HCT116 (cell line): ENCODE measurements around the gene FOXO3. TPM values are rescaled to one million over a fixed set of nuclear protein-coding genes. Genes with fewer than 3 reads are reported as not detected.

Source experiments
- ATAC-seq: fragments of 200-7000 bp; cut with Tn5 transposase; 2 replicates; pipeline ENCODE4 v1.9.1; 2020; ENCODE audit warnings: mild to moderate bottlenecking, moderate library complexity
- BruUV-seq: library from RNA; stranded (reverse); fragments of 400-500 nt; replicated peaks from 2 replicates; lab custom pipeline; 2021; lab: Mats Ljungman, UMichigan
- CTCF ChIA-PET: fragments of 300-600 bp; sonication (Branson Sonifier 250); formaldehyde crosslinking; loops from one replicate; lab custom pipeline; 2021; ENCODE audit warnings: antibody characterized with exemption; lab: Charles Lee
- POLR2A ChIA-PET: fragments of 300-600, 350-600 bp; sonication (Branson Sonifier 250); formaldehyde crosslinking; loops from one replicate; lab custom pipeline; 2021; ENCODE audit warnings: antibody characterized with exemption; lab: Charles Lee
- RAD21 ChIA-PET, 2 experiments: fragments of 300-600 bp; sonication (Branson Sonifier 250); formaldehyde crosslinking; loops; one replicate each; lab custom pipeline; 2023; ENCODE audit warnings: low total read pairs in 2 of 2; ENCODE audit not compliant: uncharacterized antibody in 2 of 2, unreplicated experiment in 2 of 2, low non-redundant PET in 1 of 2; lab: Charles Lee
- DNase-seq: peaks from one replicate; pipeline ENCODE4 v3.0.0-alpha.2; 2010; ENCODE audit warnings: low read depth, low spot score
- H2AFZ ChIP-seq: fragments of 200-600 bp; shearing (Covaris generic), sonication (generic); 2 replicates; pipeline ENCODE4 v1.6.1; 2017; ENCODE audit warnings: low read depth, mixed run types, mixed read lengths, antibody characterized with exemption, low read length; ENCODE audit not compliant: poor library complexity, severe bottlenecking
- H3K27ac ChIP-seq: 2 replicates; pipeline ENCODE4 v1.5.1; 2012; ENCODE audit warnings: low read depth, low read length
- H3K27me3 ChIP-seq: fragments of 200-600 bp; sonication (generic); 2 replicates; pipeline ENCODE4 v1.6.1; 2016; ENCODE audit warnings: mixed run types, low read length, mixed read lengths; ENCODE audit not compliant: insufficient read depth
- H3K36me3 ChIP-seq, 2 experiments: fragments of 200-500 bp in 1 of 2; fragments of 200-600 bp in 1 of 2; sonication (Bioruptor generic) in 1 of 2; sonication (generic) in 1 of 2; 2 replicates each; pipeline versions ENCODE4 v1.5.1 to v1.6.1; 2014 to 2016; ENCODE audit warnings: low read length in 2 of 2, inconsistent platforms in 1 of 2, mixed read lengths in 1 of 2, mixed run types in 1 of 2; ENCODE audit not compliant: insufficient read depth in 2 of 2, control insufficient read depth in 1 of 2
- H3K4me1 ChIP-seq, 2 experiments: fragments of 200-600 bp in 1 of 2; sonication (generic) in 1 of 2; 2 replicates each; pipeline versions ENCODE4 v1.5.1 to v1.6.1; 2012 to 2017; ENCODE audit warnings: low read length in 2 of 2, inconsistent platforms in 1 of 2, mild to moderate bottlenecking in 1 of 2, mixed read lengths in 1 of 2, mixed run types in 1 of 2, moderate library complexity in 1 of 2; ENCODE audit not compliant: insufficient read depth in 2 of 2, control insufficient read depth in 1 of 2
- H3K4me2 ChIP-seq: fragments of 200-600 bp; sonication (generic); 2 replicates; pipeline ENCODE4 v1.6.1; 2017; ENCODE audit warnings: mixed run types, low read length, mixed read lengths
- H3K4me3 ChIP-seq, 2 experiments: fragments of 200-600 bp in 1 of 2; sonication (generic) in 1 of 2; replicated peaks in 1 of 2; 2 replicates each; pipeline ENCODE4 v1.5.1; 2011 to 2016; ENCODE audit warnings: low read length in 2 of 2, control low read depth in 1 of 2, low read depth in 1 of 2, mild to moderate bottlenecking in 1 of 2, mixed read lengths in 1 of 2, mixed run types in 1 of 2
- H3K79me2 ChIP-seq: fragments of 200-600 bp; sonication (generic); 2 replicates; pipeline ENCODE4 v1.6.1; 2017; ENCODE audit warnings: mild to moderate bottlenecking, mixed run types, low read length, moderate library complexity, mixed read lengths; ENCODE audit not compliant: insufficient read depth
- H3K9ac ChIP-seq: fragments of 200-600 bp; sonication (generic); 2 replicates; pipeline ENCODE4 v1.6.1; 2016; ENCODE audit warnings: low read length, mixed read lengths
- H3K9me2 ChIP-seq: fragments of 200-600 bp; sonication (generic), shearing (Covaris generic); 2 replicates; pipeline ENCODE4 v1.6.1; 2017; ENCODE audit warnings: mixed run types, mild to moderate bottlenecking, moderate library complexity; ENCODE audit not compliant: insufficient read depth
- H3K9me3 ChIP-seq, 2 experiments: fragments of 200-500 bp in 1 of 2; fragments of 200-600 bp in 1 of 2; sonication (Bioruptor generic) in 1 of 2; sonication (generic) in 1 of 2; 2 replicates each; pipeline ENCODE4 v1.6.1; 2014 to 2017; ENCODE audit warnings: low read length in 2 of 2, mixed read lengths in 2 of 2, inconsistent platforms in 1 of 2, low read depth in 1 of 2, mild to moderate bottlenecking in 1 of 2, mixed run types in 1 of 2, moderate library complexity in 1 of 2; ENCODE audit not compliant: control insufficient read depth in 1 of 2, insufficient read depth in 1 of 2
- H4K20me1 ChIP-seq: fragments of 200-600 bp; sonication (generic), shearing (Covaris generic); 2 replicates; pipeline ENCODE4 v1.6.1; 2017; ENCODE audit warnings: mixed run types, mild to moderate bottlenecking, moderate library complexity; ENCODE audit not compliant: insufficient read depth
- CBX3 ChIP-seq: IDR thresholded peaks from 2 replicates; pipeline ENCODE4 v1.6.1; 2012; ENCODE audit warnings: low read depth
- CEBPB ChIP-seq: IDR thresholded peaks from 2 replicates; pipeline ENCODE4 v1.6.1; 2012; ENCODE audit warnings: low read depth
- YY1 ChIP-seq: IDR thresholded peaks from 2 replicates; pipeline ENCODE4 v1.6.1; 2011; ENCODE audit warnings: low read length, low read depth, moderate library complexity, mild to moderate bottlenecking; ENCODE audit not compliant: insufficient replicate concordance; ENCODE audit errors: extremely low read depth
- ZFX ChIP-seq: fragments of 450-650 bp; IDR thresholded peaks from 2 replicates; pipeline ENCODE4 v1.6.1; 2017
- ZNF274 ChIP-seq: fragments of 200-500 bp; sonication (Bioruptor generic); IDR thresholded peaks from 2 replicates; pipeline ENCODE4 v1.6.1; 2014; ENCODE audit warnings: mild to moderate bottlenecking, low read depth, low read length, inconsistent platforms
- intact Hi-C: fragments of 100-400 bp; cut with micrococcal nuclease; formaldehyde crosslinking; loops from 2 replicates; pipeline ENCODE4 v1.10.0; 2022
- total RNA-seq: library from RNA; stranded (reverse); gene quantifications from one replicate; pipeline ENCODE4 v1.2.1, GENCODE V29; 2021; ENCODE audit not compliant: unreplicated experiment
- TF ChIP-seq, protein P1 (sequence below): IDR thresholded peaks from 2 replicates; pipeline ENCODE4 v1.6.1; 2012; ENCODE audit warnings: low read depth
- TF ChIP-seq, protein P2 (sequence below), 3 experiments: fragments of 200-600 bp in 1 of 3; sonication (generic) in 1 of 3; IDR thresholded peaks in 2 of 3; conservative IDR thresholded peaks in 1 of 3; 2 replicates each; pipeline ENCODE4 v1.5.1; 2012 to 2017; ENCODE audit warnings: low read depth in 2 of 3, low read length in 2 of 3, antibody characterized with exemption in 1 of 3, borderline replicate concordance in 1 of 3, control low read depth in 1 of 3, mild to moderate bottlenecking in 1 of 3, mixed read lengths in 1 of 3, mixed run types in 1 of 3, moderate library complexity in 1 of 3; ENCODE audit not compliant: insufficient read depth in 1 of 3

The FOXO3 gene
- total RNA-seq, 1 experiment from 2014 or later, result 40.0 TPM

DNA sequence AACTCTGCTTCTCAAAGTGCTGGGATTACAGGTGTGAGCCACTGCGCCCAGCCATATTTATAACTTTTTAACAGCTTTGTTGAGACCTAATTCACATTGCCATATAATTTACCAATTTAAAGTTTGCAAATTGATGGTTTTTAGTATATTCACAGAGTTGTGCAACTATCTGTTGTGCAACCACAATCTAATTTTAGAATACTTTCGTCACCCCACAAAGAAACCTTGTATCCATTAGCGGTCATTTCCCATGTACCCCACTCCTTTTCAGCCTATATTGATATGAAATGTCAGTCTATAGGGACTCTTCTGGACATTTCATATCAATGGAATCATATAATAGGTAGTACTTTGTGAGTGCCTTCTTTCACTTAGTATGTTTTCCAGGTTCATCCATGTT is 55.8 kb downstream of the FOXO3 start:
- H3K9me2 ChIP-seq, result no peaks in the 10 kb centered on the region
- no peak for ATAC-seq
- H3K9me3 ChIP-seq, result no peaks in the 10 kb centered on the region
- H3K9ac ChIP-seq, result no peak overlapping the region
- DNase-seq, result no peak
- no TSS peak for BruUV-seq
- peaks cover 0 to 30% of the 10 kb centered on the region in 2 experiments; a peak in 2 of 4 replicates for H3K4me1 ChIP-seq
- H2AFZ ChIP-seq, result no peak overlapping the region
- POLR2A ChIA-PET, result no interaction called here
- no peak overlapping the region for H3K27ac ChIP-seq
- peaks cover 95% of the 10 kb centered on the region for H3K79me2 ChIP-seq
- CTCF ChIA-PET, result no interaction called here
- H3K4me3 ChIP-seq, result no peak overlapping the region
- no peaks in the 10 kb centered on the region for H3K36me3 ChIP-seq
- no peaks in the 10 kb centered on the region for H3K27me3 ChIP-seq
- peaks cover 16% of the 10 kb centered on the region; the same call in 1 of the 2 replicates for H4K20me1 ChIP-seq
- H3K4me2 ChIP-seq, result no peak overlapping the region
- TF ChIP-seq ZNF274 (no peak), CBX3 (no peak), ZFX (no peak), YY1 (no peak), CEBPB (no peak)
- TF ChIP-seq, protein P1, sequence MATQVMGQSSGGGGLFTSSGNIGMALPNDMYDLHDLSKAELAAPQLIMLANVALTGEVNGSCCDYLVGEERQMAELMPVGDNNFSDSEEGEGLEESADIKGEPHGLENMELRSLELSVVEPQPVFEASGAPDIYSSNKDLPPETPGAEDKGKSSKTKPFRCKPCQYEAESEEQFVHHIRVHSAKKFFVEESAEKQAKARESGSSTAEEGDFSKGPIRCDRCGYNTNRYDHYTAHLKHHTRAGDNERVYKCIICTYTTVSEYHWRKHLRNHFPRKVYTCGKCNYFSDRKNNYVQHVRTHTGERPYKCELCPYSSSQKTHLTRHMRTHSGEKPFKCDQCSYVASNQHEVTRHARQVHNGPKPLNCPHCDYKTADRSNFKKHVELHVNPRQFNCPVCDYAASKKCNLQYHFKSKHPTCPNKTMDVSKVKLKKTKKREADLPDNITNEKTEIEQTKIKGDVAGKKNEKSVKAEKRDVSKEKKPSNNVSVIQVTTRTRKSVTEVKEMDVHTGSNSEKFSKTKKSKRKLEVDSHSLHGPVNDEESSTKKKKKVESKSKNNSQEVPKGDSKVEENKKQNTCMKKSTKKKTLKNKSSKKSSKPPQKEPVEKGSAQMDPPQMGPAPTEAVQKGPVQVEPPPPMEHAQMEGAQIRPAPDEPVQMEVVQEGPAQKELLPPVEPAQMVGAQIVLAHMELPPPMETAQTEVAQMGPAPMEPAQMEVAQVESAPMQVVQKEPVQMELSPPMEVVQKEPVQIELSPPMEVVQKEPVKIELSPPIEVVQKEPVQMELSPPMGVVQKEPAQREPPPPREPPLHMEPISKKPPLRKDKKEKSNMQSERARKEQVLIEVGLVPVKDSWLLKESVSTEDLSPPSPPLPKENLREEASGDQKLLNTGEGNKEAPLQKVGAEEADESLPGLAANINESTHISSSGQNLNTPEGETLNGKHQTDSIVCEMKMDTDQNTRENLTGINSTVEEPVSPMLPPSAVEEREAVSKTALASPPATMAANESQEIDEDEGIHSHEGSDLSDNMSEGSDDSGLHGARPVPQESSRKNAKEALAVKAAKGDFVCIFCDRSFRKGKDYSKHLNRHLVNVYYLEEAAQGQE, result no peak
- TF ChIP-seq, protein P2, sequence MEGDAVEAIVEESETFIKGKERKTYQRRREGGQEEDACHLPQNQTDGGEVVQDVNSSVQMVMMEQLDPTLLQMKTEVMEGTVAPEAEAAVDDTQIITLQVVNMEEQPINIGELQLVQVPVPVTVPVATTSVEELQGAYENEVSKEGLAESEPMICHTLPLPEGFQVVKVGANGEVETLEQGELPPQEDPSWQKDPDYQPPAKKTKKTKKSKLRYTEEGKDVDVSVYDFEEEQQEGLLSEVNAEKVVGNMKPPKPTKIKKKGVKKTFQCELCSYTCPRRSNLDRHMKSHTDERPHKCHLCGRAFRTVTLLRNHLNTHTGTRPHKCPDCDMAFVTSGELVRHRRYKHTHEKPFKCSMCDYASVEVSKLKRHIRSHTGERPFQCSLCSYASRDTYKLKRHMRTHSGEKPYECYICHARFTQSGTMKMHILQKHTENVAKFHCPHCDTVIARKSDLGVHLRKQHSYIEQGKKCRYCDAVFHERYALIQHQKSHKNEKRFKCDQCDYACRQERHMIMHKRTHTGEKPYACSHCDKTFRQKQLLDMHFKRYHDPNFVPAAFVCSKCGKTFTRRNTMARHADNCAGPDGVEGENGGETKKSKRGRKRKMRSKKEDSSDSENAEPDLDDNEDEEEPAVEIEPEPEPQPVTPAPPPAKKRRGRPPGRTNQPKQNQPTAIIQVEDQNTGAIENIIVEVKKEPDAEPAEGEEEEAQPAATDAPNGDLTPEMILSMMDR (IDR thresholded peaks at IDR 0.05 in 2 of 3, conservative IDR thresholded peaks at IDR 0.05 in 1 of 3; ENCODE audit: borderline replicate concordance in 1 of 3, insufficient read depth in 1 of 3, low read depth in 2 of 3, low read length in 2 of 3), result no peak
- intact Hi-C loops, result no loop called here
- RAD21 ChIA-PET, result no interaction called here
